BJ (cell line): ENCODE measurements around the gene MAPK14. TPM values are rescaled to one million over a fixed set of nuclear protein-coding genes. Genes with fewer than 3 reads are reported as not detected.

Source experiments
- CTCF ChIA-PET: fragments of 350-600 bp; formaldehyde crosslinking; extraction: SDS; loops from one replicate; lab custom pipeline; 2021; ENCODE audit warnings: antibody characterized with exemption, inconsistent platforms; lab: Yijun Ruan, JAX
- POLR2A ChIA-PET: fragments of 300-600 bp; sonication (Branson Sonifier 250); formaldehyde crosslinking; extraction: SDS; loops from one replicate; lab custom pipeline; 2021; ENCODE audit warnings: antibody characterized with exemption; lab: Charles Lee
- DNase-seq: peaks from one replicate; pipeline ENCODE4 v3.0.0-alpha.2; 2011; ENCODE audit warnings: low read depth
- H3K27me3 ChIP-seq: 2 replicates; pipeline ENCODE4 v1.6.0; 2011; ENCODE audit warnings: low read length; ENCODE audit not compliant: control insufficient read depth, insufficient read depth
- H3K36me3 ChIP-seq: 2 replicates; pipeline ENCODE4 v1.5.1; 2011; ENCODE audit warnings: low read length; ENCODE audit not compliant: control insufficient read depth, insufficient read depth
- H3K4me3 ChIP-seq: 2 replicates; pipeline ENCODE4 v1.5.1; 2011; ENCODE audit warnings: low read depth, mild to moderate bottlenecking, control low read depth, low read length
- CTCF ChIP-seq: IDR thresholded peaks from 2 replicates; pipeline ENCODE4 v1.5.1; 2011; ENCODE audit warnings: low read depth, mild to moderate bottlenecking, control low read depth, inconsistent platforms, low read length, moderate library complexity; ENCODE audit not compliant: insufficient read depth
- polyA plus RNA-seq: library from polyadenylated mRNA; depleted of rRNA; stranded (reverse); fragments of >200 nt; gene quantifications from 2 replicates; pipeline ENCODE4 v1.2.3, GENCODE V29; 2011

The MAPK14 gene
- polyA plus RNA-seq, 1 experiment = 33.9 TPM

GRCh38 chr6:36113049-36113448 is 85.4 kb downstream of the MAPK14 start:
- H3K27me3 ChIP-seq = no peaks in the 10 kb centered on the region
- no peak for DNase-seq
- no peak for TF ChIP-seq CTCF
- peaks cover 8% of the 10 kb centered on the region for H3K36me3 ChIP-seq
- ChIA-PET CTCF (interaction anchor here (0.6 to 2.8 kb wide), 3 partner anchors 9 to 305 kb away, joined by 3 to 14 read pairs (median 4); no protein-coding TSS in a partner anchor), POLR2A (no interaction called here)
- no peak overlapping the region for H3K4me3 ChIP-seq

DNA sequence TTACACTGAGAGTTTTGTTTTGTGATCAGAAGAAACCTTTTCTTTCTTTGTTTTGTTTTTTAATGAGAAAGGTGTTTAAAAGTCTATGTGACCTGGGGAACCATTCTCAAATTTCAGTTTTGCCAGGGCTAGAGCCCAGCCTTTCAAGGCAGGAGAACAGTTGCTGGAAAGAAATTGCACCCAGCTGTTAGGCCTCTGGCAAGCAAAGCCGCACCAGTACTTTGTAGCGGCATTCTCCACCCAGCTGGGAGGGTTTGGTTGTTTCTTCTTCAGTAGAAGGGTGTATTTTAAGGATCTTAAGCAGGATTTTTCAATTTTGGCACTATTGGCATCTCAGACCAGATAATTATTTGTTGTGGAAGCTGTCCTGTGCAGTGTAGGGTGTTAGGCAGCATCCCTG is 86.1 kb downstream of the MAPK14 start:
- peaks cover 10% of the 10 kb centered on the region for H3K36me3 ChIP-seq
- no peak for DNase-seq
- no peak for TF ChIP-seq CTCF
- no peaks in the 10 kb centered on the region for H3K27me3 ChIP-seq
- ChIA-PET POLR2A (no interaction called here), CTCF (interaction anchor here (1.5 to 2.8 kb wide), 2 partner anchors 8 to 19 kb away, joined by 4 to 14 read pairs; no protein-coding TSS in a partner anchor)
- H3K4me3 ChIP-seq = no peak overlapping the region

DNA sequence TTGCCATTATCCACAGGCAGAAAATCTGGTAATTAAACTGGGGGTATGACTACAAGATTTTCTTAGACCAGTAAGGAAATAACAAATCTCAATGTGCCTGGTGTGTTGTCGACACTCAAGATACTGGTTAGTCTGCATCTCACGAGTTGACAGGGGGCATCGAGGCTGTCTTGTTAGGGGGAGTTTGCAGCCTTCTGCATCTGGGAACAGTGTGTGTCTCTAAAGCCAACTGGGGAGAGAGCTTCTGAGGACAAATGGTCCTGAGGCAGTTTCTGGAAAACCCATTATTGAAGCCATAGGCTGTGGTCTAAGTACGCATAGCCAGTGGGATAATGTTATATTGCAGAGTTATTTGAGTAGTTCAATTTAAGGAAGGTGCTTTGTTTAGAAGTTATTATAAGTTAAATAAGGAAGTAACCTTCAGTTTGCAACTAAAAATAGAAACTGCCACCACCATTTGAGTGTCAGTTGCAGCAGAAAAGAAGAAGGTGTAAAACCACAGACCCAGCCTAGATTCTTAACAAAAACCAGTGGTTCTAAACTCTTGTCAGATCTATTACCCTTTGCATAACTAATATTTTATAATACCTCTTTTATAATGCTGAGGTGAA is 87.3 kb downstream of the MAPK14 start:
- Histone ChIP-seq H3K4me3 (no peak overlapping the region), H3K27me3 (no peaks in the 10 kb centered on the region), H3K36me3 (peaks cover 8% of the 10 kb centered on the region)
- DNase-seq = no peak
- ChIA-PET POLR2A (interaction anchor here (0.7 kb wide), 1 partner anchor 37 kb away, joined by 8 read pairs; no protein-coding TSS in a partner anchor), CTCF (no interaction called here)
- TF ChIP-seq CTCF = no peak

DNA sequence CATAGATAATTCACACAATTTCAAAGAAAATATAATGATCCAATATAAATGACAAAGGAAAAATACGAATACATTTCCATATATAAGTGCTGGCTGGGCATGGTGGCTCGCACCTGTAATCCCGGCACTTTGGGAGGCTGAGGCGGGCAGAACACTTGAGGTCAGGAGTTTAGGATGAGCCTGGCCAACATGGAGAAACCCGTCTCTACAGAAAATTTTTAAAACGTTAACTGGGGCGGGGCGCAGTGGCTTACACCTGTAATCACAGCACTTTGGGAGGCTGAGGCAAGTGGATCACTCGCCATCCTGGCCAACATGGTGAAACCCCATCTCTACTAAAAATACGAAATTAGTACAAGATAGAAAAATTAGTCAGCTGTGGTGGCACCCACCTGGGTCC is 87.8 kb downstream of the MAPK14 start:
- H3K4me3 ChIP-seq = no peak overlapping the region
- TF ChIP-seq CTCF = no peak
- no peak for DNase-seq
- CTCF ChIA-PET = interaction anchor here (1.1 kb wide), 1 partner anchor 21 kb away, joined by 3 read pairs; no protein-coding TSS in a partner anchor
- H3K27me3 ChIP-seq = no peaks in the 10 kb centered on the region
- POLR2A ChIA-PET = interaction anchor here (0.7 kb wide), 1 partner anchor 37 kb away, joined by 8 read pairs; no protein-coding TSS in a partner anchor
- peaks cover 4% of the 10 kb centered on the region for H3K36me3 ChIP-seq

DNA sequence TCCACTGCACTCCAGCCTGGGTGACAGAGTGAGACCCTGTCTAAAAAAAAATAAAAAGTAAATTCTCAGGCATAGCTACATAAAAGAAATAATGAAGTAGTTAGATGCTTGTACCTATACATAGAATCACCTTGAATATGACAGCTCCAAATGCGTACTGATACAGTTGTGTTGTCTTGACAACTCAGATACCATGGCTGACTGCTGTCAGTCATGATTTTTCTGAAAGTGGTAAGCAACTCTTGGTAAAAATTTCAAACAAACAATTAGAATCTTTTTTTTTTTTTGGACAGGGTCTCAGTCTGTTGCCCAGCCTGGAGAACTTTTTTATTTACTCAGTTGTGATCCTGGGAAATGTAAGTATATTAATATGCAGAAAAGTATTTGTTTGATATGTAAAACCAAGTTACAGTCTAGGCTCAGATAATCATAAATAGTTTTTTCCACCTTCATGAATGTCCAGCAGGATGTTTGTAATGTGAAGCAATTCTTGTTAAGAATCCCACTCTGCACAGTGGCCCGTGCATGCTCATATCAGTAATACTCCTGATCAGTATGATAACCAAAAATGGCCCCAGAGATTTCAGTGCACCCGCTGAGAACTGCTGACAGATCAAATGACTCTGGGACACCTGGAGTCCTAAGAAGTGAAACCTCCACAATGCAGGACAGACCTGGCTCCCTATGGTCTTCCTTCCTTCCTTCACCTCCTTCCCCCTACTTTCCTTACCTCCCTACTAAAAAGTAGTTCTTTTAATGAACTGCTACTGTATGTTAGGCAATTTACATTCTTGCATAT is 88.7 kb downstream of the MAPK14 start:
- no peak for TF ChIP-seq CTCF
- Histone ChIP-seq H3K4me3 (no peak overlapping the region), H3K36me3 (peaks cover 4% of the 10 kb centered on the region), H3K27me3 (no peaks in the 10 kb centered on the region)
- ChIA-PET CTCF (interaction anchor here (1.1 kb wide), 1 partner anchor 22 kb away, joined by 3 read pairs; no protein-coding TSS in a partner anchor), POLR2A (no interaction called here)
- no peak for DNase-seq
